ENCODE data around the gene LMNTD1.
"Not testable (repeated sequence)": the region's sequence is repeated elsewhere in the genome, so short reads cannot be mapped to it uniquely, and the experiment has no call there.

LMNTD1 gene

GRCh38 chr12:25426821-25427220 is 126.3 kb downstream of the LMNTD1 start:
- DNase-seq: not testable (repeated sequence)
